ENCODE data around the gene SYNDIG1L. TPM values are rescaled to one million over a fixed set of nuclear protein-coding genes. Genes with fewer than 3 reads are reported as not detected.

Gene SYNDIG1L
- total and polyA plus RNA-seq, 2 of the 4 experiments (the other 2 are of a cell fraction): not detected

GRCh38 chr14:74417201-74417600 lies 8.8 kb downstream of the SYNDIG1L start:
- intact Hi-C loops (cut with micrococcal nuclease): no loop called here
- Histone ChIP-seq H4K20me1 (ENCODE audit: insufficient read depth, low read length) (no peaks in the 10 kb centered on the region), H3K4ac (ENCODE audit: low read depth, low read length) (no peak overlapping the region), H3K27me3 (ENCODE audit: control insufficient read depth, insufficient read depth, low read length) (peaks cover 74% of the 10 kb centered on the region), H3K9ac (ENCODE audit: low read depth, low read length) (no peak overlapping the region), H2BK15ac (ENCODE audit: low read depth, low read length) (no peak overlapping the region), H3K18ac (ENCODE audit: low read depth, low read length) (no peak overlapping the region), H3K4me1 (ENCODE audit: control insufficient read depth, insufficient read depth, low read length) (no peaks in the 10 kb centered on the region), H3K9me3 (ENCODE audit: control insufficient read depth, insufficient read depth, low read length) (peaks cover 2% of the 10 kb centered on the region; the same call in 1 of the 2 replicates), H3K14ac (replicated peaks; ENCODE audit: low read depth, low read length) (no peak overlapping the region), H3K9me1 (ENCODE audit: insufficient read depth, low read length) (no peaks in the 10 kb centered on the region), H2AK5ac (ENCODE audit: low read depth, low read length) (no peak overlapping the region), H3K4me3 (ENCODE audit: insufficient read depth, low read depth, low read length) (no peak overlapping the region), H2AFZ (replicated peaks; ENCODE audit: low read length, poor library complexity) (no peak overlapping the region), H2AK9ac (replicated peaks; ENCODE audit: low read depth, low read length, poor library complexity) (no peak overlapping the region), H4K8ac (ENCODE audit: low read depth in 2 of 2, low read length in 2 of 2) (no peak overlapping the region), H3K36me3 (ENCODE audit: control insufficient read depth, insufficient read depth, low read length) (no peaks in the 10 kb centered on the region), H3K56ac (ENCODE audit: extremely low read depth, insufficient read depth, low read length) (no peak overlapping the region), H3K27ac (ENCODE audit: insufficient read depth, low read length) (no peak overlapping the region), H3K23ac (ENCODE audit: low read depth, low read length) (no peak overlapping the region), H2BK120ac (ENCODE audit: low read depth, low read length) (no peak overlapping the region), H3K4me2 (ENCODE audit: low read depth, low read length) (no peak overlapping the region), H4K91ac (ENCODE audit: insufficient read depth, low read depth, low read length) (no peak overlapping the region), H4K5ac (ENCODE audit: low read depth, low read length) (no peak overlapping the region), H2BK5ac (ENCODE audit: low read depth, low read length, poor library complexity, severe bottlenecking) (no peak overlapping the region), H3K79me1 (ENCODE audit: low read depth in 1 of 2, low read length in 2 of 2) (no peaks in the 10 kb centered on the region), H2BK20ac (ENCODE audit: low read depth, low read length) (no peak overlapping the region)
- CTCF ChIA-PET: no interaction called here
- POLR2A ChIA-PET (ENCODE audit: unreplicated experiment): no interaction called here
- WGBS, 2 experiments (ENCODE audit: extremely low coverage in 2 of 2, insufficient read length in 1 of 2): no CpG with 5 or more reads among the region's 1 CpG
- ATAC-seq (ENCODE audit: low read depth): no peak
- in situ Hi-C loops (cut with MboI; ENCODE audit: low sequenced_read_pairs): no loop called here
- no peak for DNase-seq
- TF ChIP-seq FOS (IDR thresholded peaks at IDR 0.05; ENCODE audit: low read depth, low read length) (no peak), NFE2L2 (IDR thresholded peaks at IDR 0.05; ENCODE audit: low read depth, low read length) (no peak), CHD1 (IDR thresholded peaks at IDR 0.05; ENCODE audit: low read depth, low read length) (no peak), MAZ (IDR thresholded peaks at IDR 0.05; ENCODE audit: borderline replicate concordance, low read depth, low read length) (no peak), MXI1 (IDR thresholded peaks at IDR 0.05; ENCODE audit: borderline replicate concordance, low read depth, low read length) (no peak)
- TF ChIP-seq, protein P1, sequence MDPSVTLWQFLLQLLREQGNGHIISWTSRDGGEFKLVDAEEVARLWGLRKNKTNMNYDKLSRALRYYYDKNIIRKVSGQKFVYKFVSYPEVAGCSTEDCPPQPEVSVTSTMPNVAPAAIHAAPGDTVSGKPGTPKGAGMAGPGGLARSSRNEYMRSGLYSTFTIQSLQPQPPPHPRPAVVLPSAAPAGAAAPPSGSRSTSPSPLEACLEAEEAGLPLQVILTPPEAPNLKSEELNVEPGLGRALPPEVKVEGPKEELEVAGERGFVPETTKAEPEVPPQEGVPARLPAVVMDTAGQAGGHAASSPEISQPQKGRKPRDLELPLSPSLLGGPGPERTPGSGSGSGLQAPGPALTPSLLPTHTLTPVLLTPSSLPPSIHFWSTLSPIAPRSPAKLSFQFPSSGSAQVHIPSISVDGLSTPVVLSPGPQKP (IDR thresholded peaks at IDR 0.05; ENCODE audit: borderline replicate concordance, low read depth, low read length): no peak
- TF ChIP-seq, protein P2, sequence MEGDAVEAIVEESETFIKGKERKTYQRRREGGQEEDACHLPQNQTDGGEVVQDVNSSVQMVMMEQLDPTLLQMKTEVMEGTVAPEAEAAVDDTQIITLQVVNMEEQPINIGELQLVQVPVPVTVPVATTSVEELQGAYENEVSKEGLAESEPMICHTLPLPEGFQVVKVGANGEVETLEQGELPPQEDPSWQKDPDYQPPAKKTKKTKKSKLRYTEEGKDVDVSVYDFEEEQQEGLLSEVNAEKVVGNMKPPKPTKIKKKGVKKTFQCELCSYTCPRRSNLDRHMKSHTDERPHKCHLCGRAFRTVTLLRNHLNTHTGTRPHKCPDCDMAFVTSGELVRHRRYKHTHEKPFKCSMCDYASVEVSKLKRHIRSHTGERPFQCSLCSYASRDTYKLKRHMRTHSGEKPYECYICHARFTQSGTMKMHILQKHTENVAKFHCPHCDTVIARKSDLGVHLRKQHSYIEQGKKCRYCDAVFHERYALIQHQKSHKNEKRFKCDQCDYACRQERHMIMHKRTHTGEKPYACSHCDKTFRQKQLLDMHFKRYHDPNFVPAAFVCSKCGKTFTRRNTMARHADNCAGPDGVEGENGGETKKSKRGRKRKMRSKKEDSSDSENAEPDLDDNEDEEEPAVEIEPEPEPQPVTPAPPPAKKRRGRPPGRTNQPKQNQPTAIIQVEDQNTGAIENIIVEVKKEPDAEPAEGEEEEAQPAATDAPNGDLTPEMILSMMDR (conservative IDR thresholded peaks at IDR 0.05; ENCODE audit: low read depth, low read length): no peak
- dilution Hi-C loops (cut with HindIII; ENCODE audit: low sequenced_read_pairs, unreplicated experiment): no loop called here
- BruUV-seq (replicated peaks): no TSS peak
